Right lobe of liver (tissue), 6 donors: ENCODE measurements around the gene BAG1. TPM values are rescaled to one million over a fixed set of nuclear protein-coding genes. Genes with fewer than 3 reads are reported as not detected.

Experiments used
- ATAC-seq, 4 donors: fragments of 200-7000 bp; cut with Tn5 transposase; one replicate each; pipeline ENCODE4 v1.9.1; 2020; ENCODE audit warnings: mild to moderate bottlenecking in 4 of 4, moderate library complexity in 4 of 4
- DNase-seq, 3 donors: peaks; one replicate each; pipeline ENCODE4 v3.0.0-alpha.2; 2020
- H3K27ac ChIP-seq, 3 donors: fragments of 200-600 bp; one replicate each; pipeline ENCODE4 v1.8.0; 2022
- H3K27me3 ChIP-seq, 2 donors: fragments of 200-600 bp; one replicate each; pipeline ENCODE4 v1.8.0; 2022
- H3K36me3 ChIP-seq, 4 donors: fragments of 200-600 bp; sonication (generic) in 1 of 4; one replicate each; pipeline versions ENCODE4 v1.5.1 to v1.8.0; 2017 to 2022; ENCODE audit warnings: control low read depth in 1 of 4
- H3K4me1 ChIP-seq, 4 donors: fragments of 200-600 bp; sonication (generic) in 1 of 4; one replicate each; pipeline versions ENCODE4 v1.5.1 to v1.8.0; 2017 to 2022; ENCODE audit warnings: control low read depth in 1 of 4
- H3K4me3 ChIP-seq, 3 donors: fragments of 200-600 bp; one replicate each; pipeline ENCODE4 v1.8.0; 2022
- H3K9me3 ChIP-seq, 4 donors: fragments of 200-600 bp; sonication (generic) in 1 of 4; one replicate each; pipeline versions ENCODE4 v1.5.1 to v1.8.0; 2017 to 2022; ENCODE audit warnings: control low read depth in 1 of 4
- POLR2A ChIP-seq: fragments of 450-650 bp; IDR thresholded peaks from one replicate; pipeline ENCODE4 v1.6.1; 2017; ENCODE audit warnings: antibody characterized with exemption, mild to moderate bottlenecking
- WGBS: methylation state at CpG from one replicate; pipeline ENCODE4 v1.1.6; 2018; ENCODE audit warnings: low coverage, low lambda C conversion rate; ENCODE audit not compliant: insufficient coverage; ENCODE audit errors: missing lambda C conversion rate; 5-methylcytosine and 5-hydroxymethylcytosine counted together
- intact Hi-C, 2 donors: fragments of 100-400 bp; cut with DNase I; formaldehyde crosslinking; loops; one replicate each; pipeline versions ENCODE4 v1.11.2 to v1.14.1; 2022
- total RNA-seq, 6 experiments: library from RNA; depleted of rRNA in 2 of 6; stranded (reverse); fragments of >200 nt in 2 of 6; fragmentation: NEBNext Ultra II Directional in 3 of 6; extraction: Animal tissue kit (Norgen Biotek cat#: 25700) in 3 of 6; gene quantifications; one replicate each; pipeline versions ENCODE4 v1.1.0 to v1.2.4, GENCODE V29; 2016 to 2023
- TF ChIP-seq, protein P1 (sequence below), 4 donors: fragments of 200-600 bp in 3 of 4; fragments of 450-650 bp in 1 of 4; IDR thresholded peaks; one replicate each; pipeline versions ENCODE4 v1.5.1 to v1.8.0; 2016 to 2022; ENCODE audit warnings: antibody characterized with exemption in 4 of 4, mild to moderate bottlenecking in 2 of 4
- donor health status: DM: no; HTN: yes; CAD: no.
- donor health status: DM: no; HTN: no; CAD: no.
- donor health status: DM: no; HTN: no; CAD: no.
- donor health status: DM: no; HTN: yes; CAD: no.
- donor health status: DM: no; HTN: yes; CAD: no.

The BAG1 gene
- total RNA-seq, 6 experiments from 2014 or later, result 28.8 to 42.6 (median 38.1) TPM

DNA sequence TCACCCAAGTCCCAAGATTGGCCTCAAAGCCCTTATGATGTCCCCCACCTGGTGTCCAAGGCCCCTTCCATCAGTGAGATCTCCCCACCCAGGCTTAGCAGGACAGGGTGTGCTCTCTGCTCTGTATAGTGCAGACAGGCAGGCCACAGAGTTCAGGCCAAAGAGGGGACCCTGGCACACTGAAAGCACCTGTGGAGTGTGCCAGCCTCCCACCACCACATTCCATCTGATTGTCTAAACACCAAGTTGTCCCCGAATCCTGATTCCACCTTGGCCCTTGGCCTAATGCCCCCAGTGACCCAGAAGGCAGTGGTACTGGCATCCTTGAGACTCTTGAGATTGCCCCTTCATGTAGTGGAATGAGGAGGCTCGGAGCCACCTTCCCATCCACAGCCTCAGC lies 19.2 kb downstream of the BAG1 start:
- DNase-seq, result no peak
- Histone ChIP-seq H3K27me3 (no peaks in the 10 kb centered on the region), H3K27ac (no peak overlapping the region), H3K9me3 (no peaks in the 10 kb centered on the region), H3K4me3 (no peak overlapping the region), H3K4me1 (no peaks in the 10 kb centered on the region), H3K36me3 (no peaks in the 10 kb centered on the region)
- 100% methylated on average over 1 of the region's 2 CpGs for WGBS
- ATAC-seq, result no peak
- TF ChIP-seq, protein P1, sequence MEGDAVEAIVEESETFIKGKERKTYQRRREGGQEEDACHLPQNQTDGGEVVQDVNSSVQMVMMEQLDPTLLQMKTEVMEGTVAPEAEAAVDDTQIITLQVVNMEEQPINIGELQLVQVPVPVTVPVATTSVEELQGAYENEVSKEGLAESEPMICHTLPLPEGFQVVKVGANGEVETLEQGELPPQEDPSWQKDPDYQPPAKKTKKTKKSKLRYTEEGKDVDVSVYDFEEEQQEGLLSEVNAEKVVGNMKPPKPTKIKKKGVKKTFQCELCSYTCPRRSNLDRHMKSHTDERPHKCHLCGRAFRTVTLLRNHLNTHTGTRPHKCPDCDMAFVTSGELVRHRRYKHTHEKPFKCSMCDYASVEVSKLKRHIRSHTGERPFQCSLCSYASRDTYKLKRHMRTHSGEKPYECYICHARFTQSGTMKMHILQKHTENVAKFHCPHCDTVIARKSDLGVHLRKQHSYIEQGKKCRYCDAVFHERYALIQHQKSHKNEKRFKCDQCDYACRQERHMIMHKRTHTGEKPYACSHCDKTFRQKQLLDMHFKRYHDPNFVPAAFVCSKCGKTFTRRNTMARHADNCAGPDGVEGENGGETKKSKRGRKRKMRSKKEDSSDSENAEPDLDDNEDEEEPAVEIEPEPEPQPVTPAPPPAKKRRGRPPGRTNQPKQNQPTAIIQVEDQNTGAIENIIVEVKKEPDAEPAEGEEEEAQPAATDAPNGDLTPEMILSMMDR (IDR thresholded peaks at IDR 0.05), result no peak
- intact Hi-C loops, result no loop called here

GRCh38 chr9:33244137-33244784 lies 20.2 kb downstream of the BAG1 start:
- intact Hi-C loops, result no loop called here
- ATAC-seq (no peak), DNase-seq (no peak)
- Histone ChIP-seq H3K27ac (no peak overlapping the region), H3K4me1 (no peaks in the 10 kb centered on the region), H3K4me3 (no peak overlapping the region), H3K9me3 (no peaks in the 10 kb centered on the region), H3K36me3 (no peaks in the 10 kb centered on the region), H3K27me3 (no peaks in the 10 kb centered on the region)
- 55% methylated on average over 5 of the region's 9 CpGs for WGBS
- TF ChIP-seq, protein P1 (IDR thresholded peaks at IDR 0.05), result no peak
- no peak for TF ChIP-seq POLR2A

- H3K4me1 ChIP-seq, result no peaks in the 10 kb centered on the region
- no peaks in the 10 kb centered on the region for H3K36me3 ChIP-seq
- no peaks in the 10 kb centered on the region for H3K27me3 ChIP-seq
- no peak overlapping the region for H3K27ac ChIP-seq
- intact Hi-C loops, result no loop called here
- H3K9me3 ChIP-seq, result no peaks in the 10 kb centered on the region
- ATAC-seq (no peak), DNase-seq (no peak)
- TF ChIP-seq, protein P1 (IDR thresholded peaks at IDR 0.05), result no peak
- TF ChIP-seq POLR2A, result no peak
- no peak overlapping the region for H3K4me3 ChIP-seq
- 61% methylated on average over 4 of the region's 6 CpGs for WGBS
Observed at GRCh38 chr9:33242609-33243134, 21.8 kb downstream of the BAG1 start.

GRCh38 chr9:33241298-33241697 lies 23.2 kb downstream of the BAG1 start:
- Histone ChIP-seq H3K4me1 (no peaks in the 10 kb centered on the region), H3K36me3 (no peaks in the 10 kb centered on the region), H3K9me3 (no peaks in the 10 kb centered on the region), H3K27me3 (no peaks in the 10 kb centered on the region), H3K4me3 (no peak overlapping the region), H3K27ac (no peak overlapping the region)
- ATAC-seq, result no peak
- TF ChIP-seq, protein P1 (IDR thresholded peaks at IDR 0.05), result no peak
- no peak for TF ChIP-seq POLR2A
- intact Hi-C loops, result no loop called here
- 40% methylated on average over 1 of the region's 5 CpGs for WGBS
- no peak for DNase-seq
